Neural cell (in vitro differentiated cells): ENCODE results near the gene INTS11. TPM values are rescaled to one million over a fixed set of nuclear protein-coding genes. Genes with fewer than 3 reads are reported as not detected.
"Not testable (repeated sequence)": the region's sequence is repeated elsewhere in the genome, so short reads cannot be mapped to it uniquely, and the experiment has no call there.

ENCODE experiments used
- H2AFZ ChIP-seq: fragments of 200-600, 300-800 bp; sonication (generic), shearing (Covaris generic); 2 replicates; pipeline ENCODE4 v1.6.0; 2014; ENCODE audit warnings: low read depth, mild to moderate bottlenecking, antibody characterized with exemption, low read length, moderate library complexity
- H3F3A ChIP-seq: fragments of 200-600 bp; shearing (Covaris generic); 2 replicates; pipeline ENCODE4 v1.6.1; 2016; ENCODE audit warnings: mild to moderate bottlenecking, moderate library complexity, mixed read lengths, antibody characterized with exemption, low read length; ENCODE audit not compliant: insufficient read depth, poor library complexity, severe bottlenecking
- H3K27ac ChIP-seq: fragments of 200-600, 300-800 bp; sonication (generic), shearing (Covaris generic); 2 replicates; pipeline ENCODE4 v1.5.1; 2014; ENCODE audit warnings: mild to moderate bottlenecking, low read length, moderate library complexity
- H3K27me3 ChIP-seq: fragments of 300-800, 200-600 bp; sonication (generic), shearing (Covaris generic); 2 replicates; pipeline ENCODE4 v1.6.0; 2014; ENCODE audit warnings: mild to moderate bottlenecking, low read depth, low read length, moderate library complexity; ENCODE audit not compliant: insufficient read depth
- H3K36me3 ChIP-seq: fragments of 300-800, 200-600 bp; sonication (generic), shearing (Covaris generic); 2 replicates; pipeline ENCODE4 v1.5.1; 2014; ENCODE audit warnings: mild to moderate bottlenecking, antibody characterized with exemption, low read length, moderate library complexity; ENCODE audit not compliant: insufficient read depth
- H3K4me2 ChIP-seq: fragments of 300-800, 200-600 bp; sonication (generic), shearing (Covaris generic); 2 replicates; pipeline ENCODE4 v1.6.0; 2014; ENCODE audit warnings: mild to moderate bottlenecking, low read length
- H3K4me3 ChIP-seq: fragments of 300-800, 200-600 bp; sonication (generic), shearing (Covaris generic); 2 replicates; pipeline ENCODE4 v1.5.1; 2014; ENCODE audit warnings: mild to moderate bottlenecking, low read length, moderate library complexity
- H3K79me2 ChIP-seq: fragments of 200-600 bp; shearing (Covaris generic); replicated peaks from 2 replicates; pipeline ENCODE4 v1.6.0; 2014; ENCODE audit warnings: mild to moderate bottlenecking, low read length, moderate library complexity; ENCODE audit not compliant: insufficient read depth
- H3K9ac ChIP-seq: fragments of 300-800, 200-600 bp; sonication (generic), shearing (Covaris generic); 2 replicates; pipeline ENCODE4 v1.6.1; 2016; ENCODE audit warnings: mild to moderate bottlenecking, low read length, mixed read lengths
- H3K9me2 ChIP-seq: fragments of 200-600 bp; shearing (Covaris generic); 2 replicates; pipeline ENCODE4 v1.6.1; 2016; ENCODE audit warnings: mild to moderate bottlenecking, low read length, mixed read lengths; ENCODE audit not compliant: insufficient read depth
- H3K9me3 ChIP-seq: fragments of 200-600, 300-800 bp; sonication (generic), shearing (Covaris generic); 2 replicates; pipeline ENCODE4 v1.6.1; 2016; ENCODE audit warnings: mild to moderate bottlenecking, mixed run types, low read length, moderate library complexity, mixed read lengths
- H4K20me1 ChIP-seq: fragments of 200-600 bp; shearing (Covaris generic); 2 replicates; pipeline ENCODE4 v1.6.1; 2016; ENCODE audit warnings: mild to moderate bottlenecking, mixed run types; ENCODE audit not compliant: insufficient read depth
- RAD21 ChIP-seq: fragments of 450-650 bp; conservative IDR thresholded peaks from 2 replicates; pipeline ENCODE4 v1.6.1; 2014; ENCODE audit warnings: antibody characterized with exemption, mild to moderate bottlenecking, moderate library complexity
- polyA plus RNA-seq: library from polyadenylated mRNA; depleted of rRNA; stranded (reverse); fragments of >200 nt; gene quantifications from 2 replicates; pipeline ENCODE4 v1.2.3, GENCODE V29; 2014
- TF ChIP-seq, protein P1 (sequence below): fragments of 450-650 bp; IDR thresholded peaks from 2 replicates; pipeline ENCODE4 v1.5.1; 2014; ENCODE audit warnings: antibody characterized with exemption, mild to moderate bottlenecking, moderate library complexity; ENCODE audit not compliant: poor library complexity, severe bottlenecking
- TF ChIP-seq, protein P2 (sequence below): IDR thresholded peaks from 2 replicates; pipeline ENCODE4 v1.6.1; 2012; ENCODE audit warnings: borderline replicate concordance

The INTS11 gene
- polyA plus RNA-seq, 1 donor from 2014 or later, result 131 TPM

DNA sequence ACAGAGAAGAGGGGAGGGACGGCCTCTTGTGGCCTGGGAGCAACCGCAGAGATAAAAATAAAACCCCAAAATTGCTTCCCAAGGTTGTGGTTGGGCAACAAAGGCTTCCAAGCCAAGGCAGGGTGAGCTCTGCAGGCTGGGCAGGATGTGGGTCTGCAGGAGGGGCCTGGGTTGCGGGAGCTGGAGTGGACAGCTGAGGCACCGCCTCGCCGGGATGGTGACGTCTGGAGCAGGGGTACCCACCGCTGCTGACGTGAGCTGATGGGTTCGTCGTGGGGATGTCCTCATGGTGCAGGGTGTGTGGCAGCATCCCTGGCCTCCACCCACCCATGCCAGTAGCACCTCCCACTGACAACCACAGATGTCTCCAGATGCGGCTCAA is 46.9 kb upstream of the INTS11 start:
- Histone ChIP-seq H3K27me3 (no peaks in the 10 kb centered on the region), H3K27ac (no peak overlapping the region), H3F3A (no peaks in the 10 kb centered on the region), H3K79me2 (no peaks in the 10 kb centered on the region), H3K9me2 (no peaks in the 10 kb centered on the region), H2AFZ (no peak overlapping the region), H3K9me3 (no peaks in the 10 kb centered on the region), H3K9ac (no peak overlapping the region), H3K4me2 (no peak overlapping the region), H3K4me3 (no peak overlapping the region), H4K20me1 (no peaks in the 10 kb centered on the region), H3K36me3 (no peaks in the 10 kb centered on the region)
- TF ChIP-seq RAD21, result no peak
- TF ChIP-seq, protein P1, sequence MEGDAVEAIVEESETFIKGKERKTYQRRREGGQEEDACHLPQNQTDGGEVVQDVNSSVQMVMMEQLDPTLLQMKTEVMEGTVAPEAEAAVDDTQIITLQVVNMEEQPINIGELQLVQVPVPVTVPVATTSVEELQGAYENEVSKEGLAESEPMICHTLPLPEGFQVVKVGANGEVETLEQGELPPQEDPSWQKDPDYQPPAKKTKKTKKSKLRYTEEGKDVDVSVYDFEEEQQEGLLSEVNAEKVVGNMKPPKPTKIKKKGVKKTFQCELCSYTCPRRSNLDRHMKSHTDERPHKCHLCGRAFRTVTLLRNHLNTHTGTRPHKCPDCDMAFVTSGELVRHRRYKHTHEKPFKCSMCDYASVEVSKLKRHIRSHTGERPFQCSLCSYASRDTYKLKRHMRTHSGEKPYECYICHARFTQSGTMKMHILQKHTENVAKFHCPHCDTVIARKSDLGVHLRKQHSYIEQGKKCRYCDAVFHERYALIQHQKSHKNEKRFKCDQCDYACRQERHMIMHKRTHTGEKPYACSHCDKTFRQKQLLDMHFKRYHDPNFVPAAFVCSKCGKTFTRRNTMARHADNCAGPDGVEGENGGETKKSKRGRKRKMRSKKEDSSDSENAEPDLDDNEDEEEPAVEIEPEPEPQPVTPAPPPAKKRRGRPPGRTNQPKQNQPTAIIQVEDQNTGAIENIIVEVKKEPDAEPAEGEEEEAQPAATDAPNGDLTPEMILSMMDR, result no peak
- TF ChIP-seq, protein P2, sequence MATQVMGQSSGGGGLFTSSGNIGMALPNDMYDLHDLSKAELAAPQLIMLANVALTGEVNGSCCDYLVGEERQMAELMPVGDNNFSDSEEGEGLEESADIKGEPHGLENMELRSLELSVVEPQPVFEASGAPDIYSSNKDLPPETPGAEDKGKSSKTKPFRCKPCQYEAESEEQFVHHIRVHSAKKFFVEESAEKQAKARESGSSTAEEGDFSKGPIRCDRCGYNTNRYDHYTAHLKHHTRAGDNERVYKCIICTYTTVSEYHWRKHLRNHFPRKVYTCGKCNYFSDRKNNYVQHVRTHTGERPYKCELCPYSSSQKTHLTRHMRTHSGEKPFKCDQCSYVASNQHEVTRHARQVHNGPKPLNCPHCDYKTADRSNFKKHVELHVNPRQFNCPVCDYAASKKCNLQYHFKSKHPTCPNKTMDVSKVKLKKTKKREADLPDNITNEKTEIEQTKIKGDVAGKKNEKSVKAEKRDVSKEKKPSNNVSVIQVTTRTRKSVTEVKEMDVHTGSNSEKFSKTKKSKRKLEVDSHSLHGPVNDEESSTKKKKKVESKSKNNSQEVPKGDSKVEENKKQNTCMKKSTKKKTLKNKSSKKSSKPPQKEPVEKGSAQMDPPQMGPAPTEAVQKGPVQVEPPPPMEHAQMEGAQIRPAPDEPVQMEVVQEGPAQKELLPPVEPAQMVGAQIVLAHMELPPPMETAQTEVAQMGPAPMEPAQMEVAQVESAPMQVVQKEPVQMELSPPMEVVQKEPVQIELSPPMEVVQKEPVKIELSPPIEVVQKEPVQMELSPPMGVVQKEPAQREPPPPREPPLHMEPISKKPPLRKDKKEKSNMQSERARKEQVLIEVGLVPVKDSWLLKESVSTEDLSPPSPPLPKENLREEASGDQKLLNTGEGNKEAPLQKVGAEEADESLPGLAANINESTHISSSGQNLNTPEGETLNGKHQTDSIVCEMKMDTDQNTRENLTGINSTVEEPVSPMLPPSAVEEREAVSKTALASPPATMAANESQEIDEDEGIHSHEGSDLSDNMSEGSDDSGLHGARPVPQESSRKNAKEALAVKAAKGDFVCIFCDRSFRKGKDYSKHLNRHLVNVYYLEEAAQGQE, result no peak

DNA sequence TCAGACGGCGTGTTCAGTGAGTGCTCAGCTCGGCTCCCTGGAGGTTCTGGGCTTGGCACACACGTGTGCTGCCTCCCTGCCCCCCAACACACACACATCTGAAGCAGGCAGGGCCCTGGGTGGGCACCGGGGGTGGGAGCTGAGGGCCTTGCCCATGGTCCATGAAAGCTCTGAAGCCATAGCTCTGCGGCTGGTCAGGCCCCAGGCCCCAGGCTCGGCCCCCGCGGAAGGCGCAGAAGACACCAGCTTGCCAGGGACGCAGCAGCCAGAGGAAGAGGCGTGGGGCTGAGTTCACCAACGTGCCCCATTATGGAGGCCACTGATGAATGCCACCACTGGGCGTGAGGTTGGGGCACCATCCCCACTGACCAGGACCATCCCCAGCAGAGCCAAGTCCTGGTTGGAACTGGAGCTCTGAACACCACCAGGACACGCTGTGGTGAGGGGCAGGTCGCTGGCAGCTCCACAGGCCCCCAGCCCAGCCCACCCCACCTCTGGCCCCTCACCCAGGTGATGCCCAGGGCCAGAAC is 46.4 kb upstream of the INTS11 start:
- Histone ChIP-seq H3K4me2 (no peak overlapping the region), H3K36me3 (no peaks in the 10 kb centered on the region), H3K9me3 (no peaks in the 10 kb centered on the region), H4K20me1 (no peaks in the 10 kb centered on the region), H2AFZ (no peak overlapping the region), H3F3A (no peaks in the 10 kb centered on the region), H3K27ac (no peak overlapping the region), H3K9ac (no peak overlapping the region), H3K79me2 (no peaks in the 10 kb centered on the region), H3K27me3 (no peaks in the 10 kb centered on the region), H3K9me2 (no peaks in the 10 kb centered on the region), H3K4me3 (no peak overlapping the region)
- TF ChIP-seq, protein P2, result no peak

DNA sequence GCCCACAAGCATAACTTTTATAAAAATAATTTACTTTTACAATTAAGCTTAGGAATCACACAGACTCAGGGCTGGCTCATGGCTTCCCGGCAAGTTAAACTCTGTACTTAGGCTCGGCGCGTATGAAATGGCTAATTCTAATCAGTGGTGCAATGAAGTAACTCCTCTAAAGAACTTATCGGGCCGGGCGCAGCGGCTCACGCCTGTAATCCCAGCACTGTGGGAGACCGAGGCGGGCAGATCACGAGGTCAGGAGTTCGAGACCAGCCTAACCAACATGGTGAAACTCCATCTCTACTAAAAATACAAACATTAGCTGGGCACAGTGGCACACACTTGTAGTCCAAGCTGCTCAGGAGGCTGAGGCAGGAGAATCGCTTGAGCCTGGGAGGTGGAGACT is 45.6 kb upstream of the INTS11 start:
- not testable (repeated sequence) for H3K79me2 ChIP-seq, H3F3A ChIP-seq, H4K20me1 ChIP-seq, H3K9me2 ChIP-seq, H3K4me3 ChIP-seq, H3K27me3 ChIP-seq, H3K9me3 ChIP-seq, H3K27ac ChIP-seq, H2AFZ ChIP-seq, H3K4me2 ChIP-seq, H3K36me3 ChIP-seq, H3K9ac ChIP-seq
